ENCODE data around the gene AHI1.

DNA sequence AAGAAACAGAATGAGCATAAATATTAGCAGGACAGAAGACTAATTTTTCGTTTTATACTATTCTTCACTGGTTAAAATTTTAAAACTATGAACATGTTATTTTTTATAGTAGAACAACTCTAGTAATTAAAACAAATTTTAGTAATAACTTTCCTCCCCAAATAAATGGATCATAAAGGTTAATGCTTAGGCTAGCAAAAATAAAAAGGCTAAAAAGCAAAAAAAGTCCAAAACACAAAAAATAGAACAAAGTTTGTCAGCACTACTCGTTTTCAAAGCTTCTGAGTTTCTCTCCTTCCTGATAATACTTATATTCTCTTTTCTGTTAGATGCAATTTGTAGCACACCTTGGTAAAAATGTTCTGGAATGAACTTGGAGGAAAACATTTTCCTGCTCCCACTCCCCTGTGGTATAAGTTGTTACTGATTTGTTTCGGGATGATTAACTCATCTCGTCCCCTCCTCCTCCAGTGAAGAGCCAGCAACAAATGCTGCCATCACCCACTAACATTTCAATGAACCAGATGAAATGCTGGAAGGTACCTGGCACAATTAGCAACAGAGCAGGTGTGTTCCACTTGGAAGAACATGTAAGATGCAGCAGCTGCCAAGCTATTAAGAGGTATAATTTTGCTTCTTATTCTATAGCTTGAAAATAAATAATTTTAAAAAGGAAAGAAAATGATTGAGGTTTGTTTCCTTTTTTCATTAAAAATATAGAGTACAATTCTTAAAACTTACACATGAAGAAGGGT is 185.9 kb downstream of the AHI1 start:
- TF ChIP-seq, protein P1, sequence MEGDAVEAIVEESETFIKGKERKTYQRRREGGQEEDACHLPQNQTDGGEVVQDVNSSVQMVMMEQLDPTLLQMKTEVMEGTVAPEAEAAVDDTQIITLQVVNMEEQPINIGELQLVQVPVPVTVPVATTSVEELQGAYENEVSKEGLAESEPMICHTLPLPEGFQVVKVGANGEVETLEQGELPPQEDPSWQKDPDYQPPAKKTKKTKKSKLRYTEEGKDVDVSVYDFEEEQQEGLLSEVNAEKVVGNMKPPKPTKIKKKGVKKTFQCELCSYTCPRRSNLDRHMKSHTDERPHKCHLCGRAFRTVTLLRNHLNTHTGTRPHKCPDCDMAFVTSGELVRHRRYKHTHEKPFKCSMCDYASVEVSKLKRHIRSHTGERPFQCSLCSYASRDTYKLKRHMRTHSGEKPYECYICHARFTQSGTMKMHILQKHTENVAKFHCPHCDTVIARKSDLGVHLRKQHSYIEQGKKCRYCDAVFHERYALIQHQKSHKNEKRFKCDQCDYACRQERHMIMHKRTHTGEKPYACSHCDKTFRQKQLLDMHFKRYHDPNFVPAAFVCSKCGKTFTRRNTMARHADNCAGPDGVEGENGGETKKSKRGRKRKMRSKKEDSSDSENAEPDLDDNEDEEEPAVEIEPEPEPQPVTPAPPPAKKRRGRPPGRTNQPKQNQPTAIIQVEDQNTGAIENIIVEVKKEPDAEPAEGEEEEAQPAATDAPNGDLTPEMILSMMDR (IDR thresholded peaks at IDR 0.05), result no peak
- TF ChIP-seq EZH2 (IDR thresholded peaks at IDR 0.05; ENCODE audit: borderline replicate concordance, insufficient read depth, low read depth, low read length, poor library complexity, severe bottlenecking), result no peak

Data from B cell (primary cell).